GM18499 (cell line): ENCODE results near the gene PRAMEF6.
"Not testable (repeated sequence)": the region's sequence is repeated elsewhere in the genome, so short reads cannot be mapped to it uniquely, and the experiment has no call there.

ENCODE experiments used
- ATAC-seq: cut with Tn5 transposase; IDR thresholded peaks from one replicate; pipeline ENCODE4 v1.9.1; 2021; ENCODE audit warnings: moderate number of reproducible peaks; ENCODE audit not compliant: insufficient read depth, unreplicated experiment

Gene PRAMEF6

DNA sequence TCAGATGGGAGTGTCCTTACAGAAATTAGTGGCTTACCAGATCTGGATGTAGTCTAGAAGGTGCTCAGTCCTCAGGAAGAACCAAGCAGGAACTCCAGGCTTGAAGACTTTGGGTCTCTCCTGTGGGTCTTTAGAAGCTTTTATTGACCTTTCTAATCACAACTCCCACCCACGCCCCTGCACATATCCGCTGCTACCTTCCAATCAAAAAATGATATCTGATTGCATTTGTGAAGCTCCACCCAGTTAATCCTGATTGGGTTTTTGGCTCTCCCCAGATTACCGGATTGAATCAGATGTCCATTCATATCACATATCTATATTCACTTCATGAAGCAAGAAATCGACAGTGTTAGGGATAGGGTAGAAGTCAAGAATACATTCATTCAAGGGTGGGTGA lies at the start of gene PRAMEF6:
Gene PRAMEF6, minus strand, starts transcription at position 101 of the 400 bp plus-strand sequence. CDS start 5,062 bp downstream, outside the sequence.
- not testable (repeated sequence) for ATAC-seq

- ATAC-seq = not testable (repeated sequence)
Observed at GRCh38 chr1:12924368-12924767, 23.0 kb downstream of the PRAMEF6 start.

DNA sequence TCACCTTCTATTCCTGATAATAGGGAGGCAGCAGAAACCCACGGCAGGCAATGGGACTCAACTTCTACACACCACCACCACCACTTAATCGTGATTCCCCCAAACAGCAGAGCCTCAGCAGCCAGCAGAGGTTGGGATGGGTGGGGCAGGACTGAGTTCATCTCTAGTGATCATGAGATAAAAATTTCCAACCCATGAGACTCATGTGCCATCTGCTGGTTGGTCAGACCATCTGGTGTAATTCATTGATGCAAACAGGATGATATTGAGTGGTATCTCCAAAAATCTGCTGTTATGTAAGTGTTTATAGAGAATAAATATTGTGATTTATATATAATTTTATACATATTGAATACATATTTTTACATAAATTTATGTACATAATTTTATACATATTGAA lies 25.6 kb downstream of the PRAMEF6 start:
- not testable (repeated sequence) for ATAC-seq

GRCh38 chr1:12916310-12916709 lies 31.1 kb downstream of the PRAMEF6 start, which contains the start of gene PRAMEF7:
Gene PRAMEF7, plus strand, starts transcription at chr1:12916610. Its CDS starts 1,083 bp downstream, at chr1:12917693.
- ATAC-seq = not testable (repeated sequence)

- not testable (repeated sequence) for ATAC-seq
Observed at GRCh38 chr1:12903793-12904572, 43.4 kb downstream of the PRAMEF6 start.

DNA sequence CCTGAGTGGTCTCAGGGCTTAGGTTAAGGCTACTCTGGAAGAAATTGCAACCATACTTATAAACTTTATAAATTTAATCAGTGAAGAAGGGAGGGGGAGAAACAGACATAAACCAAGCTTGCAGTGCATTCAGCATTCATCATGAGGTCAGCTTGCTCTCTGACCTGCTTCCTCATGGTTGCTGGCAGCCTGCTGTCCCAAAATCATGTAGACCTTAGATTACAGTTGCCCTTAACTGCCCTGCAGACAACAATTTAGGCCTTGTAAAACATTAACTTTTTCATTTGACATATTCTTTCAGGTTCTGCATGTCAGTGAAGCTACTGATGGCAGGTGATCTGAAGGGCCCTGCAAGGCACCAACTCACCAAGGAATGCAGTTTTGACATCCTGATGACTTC lies 48.2 kb downstream of the PRAMEF6 start:
- not testable (repeated sequence) for ATAC-seq

DNA sequence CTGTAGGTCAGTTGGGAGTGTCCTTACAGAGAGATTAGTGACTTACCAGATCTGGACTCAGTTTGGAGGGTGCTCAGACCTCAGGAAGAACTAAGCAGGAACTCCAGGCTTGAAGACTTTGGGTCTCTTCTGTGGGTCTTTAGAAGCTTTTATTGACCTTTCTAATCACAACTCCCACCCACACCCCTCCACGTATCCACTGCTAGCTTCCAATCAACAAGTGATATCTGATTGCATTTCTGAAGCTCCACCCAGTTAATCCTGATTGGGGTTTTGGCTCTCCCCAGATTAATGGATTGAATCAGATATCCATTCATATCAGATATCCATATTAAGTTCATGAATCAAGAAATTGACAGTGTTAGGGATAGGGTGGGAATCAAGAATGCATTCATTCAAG lies 49.2 kb downstream of the PRAMEF6 start, which contains the start of gene PRAMEF10:
Gene PRAMEF10, minus strand, starts transcription at position 101 of the 400 bp plus-strand sequence. CDS start 2,423 bp downstream, outside the sequence.
- not testable (repeated sequence) for ATAC-seq
